ENCODE measurements around the gene ALG14.
A peak's percentile ranks its signal among the peaks of the same experiment; 100 is the strongest.

The ALG14 gene

GRCh38 chr1:94926126-94926914 lies 146.4 kb downstream of the ALG14 start (continued):
- TF ChIP-seq ZBTB11 (tag by site-specific recombination; conservative IDR thresholded peaks at IDR 0.05; ENCODE audit: low read depth) (no peak; the same call in none of the 2 replicates), ZNF266 (tag by site-specific recombination; IDR thresholded peaks at IDR 0.05; ENCODE audit: low read depth) (no peak), ZNF548 (tag by site-specific recombination; IDR thresholded peaks at IDR 0.05) (no peak), ZNF423 (tag by site-specific recombination; IDR thresholded peaks at IDR 0.05) (no peak), ZNF280C (tag by site-specific recombination; IDR thresholded peaks at IDR 0.05) (no peak), GLIS2 (tag by site-specific recombination; IDR thresholded peaks at IDR 0.05) (0 out of 2 replicates have a peak, but pooled peaks have one; percentile 17), ZNF561 (tag by site-specific recombination; IDR thresholded peaks at IDR 0.05; ENCODE audit: borderline replicate concordance) (no peak; the same call in 1 of the 2 replicates), AEBP2 (tag by site-specific recombination; IDR thresholded peaks at IDR 0.05; ENCODE audit: borderline replicate concordance) (no peak), ZNF114 (tag by site-specific recombination; IDR thresholded peaks at IDR 0.05) (no peak), BCL11A (tag by site-specific recombination; IDR thresholded peaks at IDR 0.05; ENCODE audit: low read depth) (no peak), ZNF626 (tag by site-specific recombination; IDR thresholded peaks at IDR 0.05) (no peak), ZNF623 (tag by site-specific recombination; IDR thresholded peaks at IDR 0.05) (peak; percentile 11; the same call in 1 of the 2 replicates), ZNF404 (tag by site-specific recombination; IDR thresholded peaks at IDR 0.05) (no peak), ZNF350 (tag by site-specific recombination; IDR thresholded peaks at IDR 0.05) (no peak), ZNF701 (tag by site-specific recombination; IDR thresholded peaks at IDR 0.05) (no peak), ZNF174 (tag by site-specific recombination; IDR thresholded peaks at IDR 0.05) (no peak), RBAK (tag by site-specific recombination; IDR thresholded peaks at IDR 0.05) (no peak), ZNF133 (tag by site-specific recombination; IDR thresholded peaks at IDR 0.05) (no peak), ZBTB8A (tag by site-specific recombination; IDR thresholded peaks at IDR 0.05) (peak; percentile 87), ZNF366 (tag by site-specific recombination; conservative IDR thresholded peaks at IDR 0.05) (no peak), ZNF777 (tag by site-specific recombination; IDR thresholded peaks at IDR 0.05; ENCODE audit: borderline replicate concordance) (peak; percentile 87; the same call in 1 of the 2 replicates), ZNF660 (tag by site-specific recombination; IDR thresholded peaks at IDR 0.05) (peak; percentile 39), ZBTB17 (tag by site-specific recombination; IDR thresholded peaks at IDR 0.05) (no peak), ZNF629 (tag by site-specific recombination; IDR thresholded peaks at IDR 0.05) (no peak), ZNF571 (tag by site-specific recombination; IDR thresholded peaks at IDR 0.05) (no peak), ZNF433 (tag by site-specific recombination; IDR thresholded peaks at IDR 0.05; ENCODE audit: low read depth) (no peak), ZNF600 (tag by site-specific recombination; IDR thresholded peaks at IDR 0.05) (peak; percentile 42; the same call in 1 of the 2 replicates), KLF8 (tag by site-specific recombination; IDR thresholded peaks at IDR 0.05) (no peak)
- TF ChIP-seq, protein P1, sequence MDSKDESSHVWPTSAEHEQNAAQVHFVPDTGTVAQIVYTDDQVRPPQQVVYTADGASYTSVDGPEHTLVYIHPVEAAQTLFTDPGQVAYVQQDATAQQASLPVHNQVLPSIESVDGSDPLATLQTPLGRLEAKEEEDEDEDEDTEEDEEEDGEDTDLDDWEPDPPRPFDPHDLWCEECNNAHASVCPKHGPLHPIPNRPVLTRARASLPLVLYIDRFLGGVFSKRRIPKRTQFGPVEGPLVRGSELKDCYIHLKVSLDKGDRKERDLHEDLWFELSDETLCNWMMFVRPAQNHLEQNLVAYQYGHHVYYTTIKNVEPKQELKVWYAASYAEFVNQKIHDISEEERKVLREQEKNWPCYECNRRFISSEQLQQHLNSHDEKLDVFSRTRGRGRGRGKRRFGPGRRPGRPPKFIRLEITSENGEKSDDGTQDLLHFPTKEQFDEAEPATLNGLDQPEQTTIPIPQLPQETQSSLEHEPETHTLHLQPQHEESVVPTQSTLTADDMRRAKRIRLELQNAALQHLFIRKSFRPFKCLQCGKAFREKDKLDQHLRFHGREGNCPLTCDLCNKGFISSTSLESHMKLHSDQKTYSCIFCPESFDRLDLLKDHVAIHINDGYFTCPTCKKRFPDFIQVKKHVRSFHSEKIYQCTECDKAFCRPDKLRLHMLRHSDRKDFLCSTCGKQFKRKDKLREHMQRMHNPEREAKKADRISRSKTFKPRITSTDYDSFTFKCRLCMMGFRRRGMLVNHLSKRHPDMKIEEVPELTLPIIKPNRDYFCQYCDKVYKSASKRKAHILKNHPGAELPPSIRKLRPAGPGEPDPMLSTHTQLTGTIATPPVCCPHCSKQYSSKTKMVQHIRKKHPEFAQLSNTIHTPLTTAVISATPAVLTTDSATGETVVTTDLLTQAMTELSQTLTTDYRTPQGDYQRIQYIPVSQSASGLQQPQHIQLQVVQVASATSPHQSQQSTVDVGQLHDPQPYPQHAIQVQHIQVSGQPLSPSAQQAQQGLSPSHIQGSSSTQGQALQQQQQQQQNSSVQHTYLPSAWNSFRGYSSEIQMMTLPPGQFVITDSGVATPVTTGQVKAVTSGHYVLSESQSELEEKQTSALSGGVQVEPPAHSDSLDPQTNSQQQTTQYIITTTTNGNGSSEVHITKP (tag by site-specific recombination; IDR thresholded peaks at IDR 0.05), result peak; percentile 33; the same call in 1 of the 2 replicates
- TF ChIP-seq, protein P2, sequence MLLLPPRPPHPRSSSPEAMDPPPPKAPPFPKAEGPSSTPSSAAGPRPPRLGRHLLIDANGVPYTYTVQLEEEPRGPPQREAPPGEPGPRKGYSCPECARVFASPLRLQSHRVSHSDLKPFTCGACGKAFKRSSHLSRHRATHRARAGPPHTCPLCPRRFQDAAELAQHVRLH (tag by site-specific recombination; IDR thresholded peaks at IDR 0.05), result no peak

All from HEK293 (cell line).